Neural cell (in vitro differentiated cells): ENCODE data around the gene TEX28. TPM values are rescaled to one million over a fixed set of nuclear protein-coding genes. Genes with fewer than 3 reads are reported as not detected.

Experiments used
- H2AFZ ChIP-seq: fragments of 200-600, 300-800 bp; sonication (generic), shearing (Covaris generic); 2 replicates; pipeline ENCODE4 v1.6.0; 2014; ENCODE audit warnings: low read depth, mild to moderate bottlenecking, antibody characterized with exemption, low read length, moderate library complexity
- H3F3A ChIP-seq: fragments of 200-600 bp; shearing (Covaris generic); 2 replicates; pipeline ENCODE4 v1.6.1; 2016; ENCODE audit warnings: mild to moderate bottlenecking, moderate library complexity, mixed read lengths, antibody characterized with exemption, low read length; ENCODE audit not compliant: insufficient read depth, poor library complexity, severe bottlenecking
- H3K27ac ChIP-seq: fragments of 200-600, 300-800 bp; sonication (generic), shearing (Covaris generic); 2 replicates; pipeline ENCODE4 v1.5.1; 2014; ENCODE audit warnings: mild to moderate bottlenecking, low read length, moderate library complexity
- H3K27me3 ChIP-seq: fragments of 300-800, 200-600 bp; sonication (generic), shearing (Covaris generic); 2 replicates; pipeline ENCODE4 v1.6.0; 2014; ENCODE audit warnings: mild to moderate bottlenecking, low read depth, low read length, moderate library complexity; ENCODE audit not compliant: insufficient read depth
- H3K36me3 ChIP-seq: fragments of 300-800, 200-600 bp; sonication (generic), shearing (Covaris generic); 2 replicates; pipeline ENCODE4 v1.5.1; 2014; ENCODE audit warnings: mild to moderate bottlenecking, antibody characterized with exemption, low read length, moderate library complexity; ENCODE audit not compliant: insufficient read depth
- H3K4me2 ChIP-seq: fragments of 300-800, 200-600 bp; sonication (generic), shearing (Covaris generic); 2 replicates; pipeline ENCODE4 v1.6.0; 2014; ENCODE audit warnings: mild to moderate bottlenecking, low read length
- H3K4me3 ChIP-seq: fragments of 300-800, 200-600 bp; sonication (generic), shearing (Covaris generic); 2 replicates; pipeline ENCODE4 v1.5.1; 2014; ENCODE audit warnings: mild to moderate bottlenecking, low read length, moderate library complexity
- H3K79me2 ChIP-seq: fragments of 200-600 bp; shearing (Covaris generic); replicated peaks from 2 replicates; pipeline ENCODE4 v1.6.0; 2014; ENCODE audit warnings: mild to moderate bottlenecking, low read length, moderate library complexity; ENCODE audit not compliant: insufficient read depth
- H3K9ac ChIP-seq: fragments of 300-800, 200-600 bp; sonication (generic), shearing (Covaris generic); 2 replicates; pipeline ENCODE4 v1.6.1; 2016; ENCODE audit warnings: mild to moderate bottlenecking, low read length, mixed read lengths
- H3K9me2 ChIP-seq: fragments of 200-600 bp; shearing (Covaris generic); 2 replicates; pipeline ENCODE4 v1.6.1; 2016; ENCODE audit warnings: mild to moderate bottlenecking, low read length, mixed read lengths; ENCODE audit not compliant: insufficient read depth
- H3K9me3 ChIP-seq: fragments of 200-600, 300-800 bp; sonication (generic), shearing (Covaris generic); 2 replicates; pipeline ENCODE4 v1.6.1; 2016; ENCODE audit warnings: mild to moderate bottlenecking, mixed run types, low read length, moderate library complexity, mixed read lengths
- H4K20me1 ChIP-seq: fragments of 200-600 bp; shearing (Covaris generic); 2 replicates; pipeline ENCODE4 v1.6.1; 2016; ENCODE audit warnings: mild to moderate bottlenecking, mixed run types; ENCODE audit not compliant: insufficient read depth
- EP300 ChIP-seq: fragments of 450-650 bp; conservative IDR thresholded peaks from 2 replicates; pipeline ENCODE4 v1.6.1; 2014; ENCODE audit warnings: antibody characterized with exemption, mild to moderate bottlenecking, moderate library complexity; ENCODE audit not compliant: poor library complexity, severe bottlenecking
- EZH2 ChIP-seq: fragments of 200-600, 300-800 bp; shearing (Covaris generic), sonication (generic); IDR thresholded peaks from 2 replicates; pipeline ENCODE4 v1.6.1; 2014; ENCODE audit warnings: antibody characterized with exemption, low read length, borderline replicate concordance, mild to moderate bottlenecking; ENCODE audit not compliant: insufficient read depth, poor library complexity, severe bottlenecking
- MXI1 ChIP-seq: fragments of 450-650 bp; conservative IDR thresholded peaks from 2 replicates; pipeline ENCODE4 v1.6.1; 2014; ENCODE audit warnings: antibody characterized with exemption, mild to moderate bottlenecking; ENCODE audit not compliant: poor library complexity, severe bottlenecking
- POLR2AphosphoS5 ChIP-seq: IDR thresholded peaks from 2 replicates; pipeline ENCODE4 v1.6.1; 2012
- RAD21 ChIP-seq: fragments of 450-650 bp; conservative IDR thresholded peaks from 2 replicates; pipeline ENCODE4 v1.6.1; 2014; ENCODE audit warnings: antibody characterized with exemption, mild to moderate bottlenecking, moderate library complexity
- SMC3 ChIP-seq: fragments of 450-650 bp; conservative IDR thresholded peaks from 2 replicates; pipeline ENCODE4 v1.6.1; 2014; ENCODE audit warnings: antibody characterized with exemption, mild to moderate bottlenecking, moderate library complexity; ENCODE audit not compliant: poor library complexity
- TAF1 ChIP-seq: IDR thresholded peaks from 2 replicates; pipeline ENCODE4 v1.6.1; 2012; ENCODE audit warnings: low read depth
- polyA plus RNA-seq: library from polyadenylated mRNA; depleted of rRNA; stranded (reverse); fragments of >200 nt; gene quantifications from 2 replicates; pipeline ENCODE4 v1.2.3, GENCODE V29; 2014
- TF ChIP-seq, protein P1 (sequence below): fragments of 450-650 bp; IDR thresholded peaks from 2 replicates; pipeline ENCODE4 v1.5.1; 2014; ENCODE audit warnings: antibody characterized with exemption, mild to moderate bottlenecking, moderate library complexity; ENCODE audit not compliant: poor library complexity, severe bottlenecking
- TF ChIP-seq, protein P2 (sequence below): IDR thresholded peaks from 2 replicates; pipeline ENCODE4 v1.6.1; 2012; ENCODE audit warnings: borderline replicate concordance

Gene TEX28
- polyA plus RNA-seq, 1 donor from 2014 or later, result not detected

DNA sequence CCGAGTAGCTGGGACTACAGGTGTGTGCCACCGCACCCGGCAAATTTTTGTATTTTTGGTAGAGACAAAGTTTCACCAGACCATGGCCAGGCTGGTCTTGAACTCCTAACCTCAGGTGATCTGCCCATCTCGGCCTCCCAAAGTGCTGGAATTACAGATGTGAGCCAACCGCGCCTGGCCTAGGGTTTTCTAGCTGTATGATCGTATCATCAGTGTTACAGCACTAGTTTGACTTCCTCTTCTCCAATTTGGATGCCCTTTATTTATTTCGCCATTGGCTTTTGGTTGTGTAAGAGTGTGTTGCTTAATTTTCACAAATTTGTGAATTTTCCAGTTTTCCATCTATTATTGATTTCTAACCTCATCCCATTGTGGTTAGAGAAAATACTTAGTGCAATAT, 5.9 kb upstream of the TEX28 start:
- H3K4me2 ChIP-seq, result no peak overlapping the region
- H3K4me3 ChIP-seq, result no peak overlapping the region
- no peak overlapping the region for H3K27ac ChIP-seq
- no peaks in the 10 kb centered on the region for H3K79me2 ChIP-seq
- no peaks in the 10 kb centered on the region for H3K36me3 ChIP-seq
- H4K20me1 ChIP-seq, result no peaks in the 10 kb centered on the region
- H3K27me3 ChIP-seq, result no peaks in the 10 kb centered on the region
- no peaks in the 10 kb centered on the region for H3F3A ChIP-seq
- no peak overlapping the region for H3K9ac ChIP-seq
- H3K9me2 ChIP-seq, result no peaks in the 10 kb centered on the region
- no peak for TF ChIP-seq TAF1
- TF ChIP-seq EZH2, result no peak
- no peak for TF ChIP-seq EP300
- TF ChIP-seq MXI1, result no peak
- no peak for TF ChIP-seq POLR2AphosphoS5
- TF ChIP-seq SMC3, result no peak
- no peak for TF ChIP-seq RAD21
- TF ChIP-seq, protein P1, sequence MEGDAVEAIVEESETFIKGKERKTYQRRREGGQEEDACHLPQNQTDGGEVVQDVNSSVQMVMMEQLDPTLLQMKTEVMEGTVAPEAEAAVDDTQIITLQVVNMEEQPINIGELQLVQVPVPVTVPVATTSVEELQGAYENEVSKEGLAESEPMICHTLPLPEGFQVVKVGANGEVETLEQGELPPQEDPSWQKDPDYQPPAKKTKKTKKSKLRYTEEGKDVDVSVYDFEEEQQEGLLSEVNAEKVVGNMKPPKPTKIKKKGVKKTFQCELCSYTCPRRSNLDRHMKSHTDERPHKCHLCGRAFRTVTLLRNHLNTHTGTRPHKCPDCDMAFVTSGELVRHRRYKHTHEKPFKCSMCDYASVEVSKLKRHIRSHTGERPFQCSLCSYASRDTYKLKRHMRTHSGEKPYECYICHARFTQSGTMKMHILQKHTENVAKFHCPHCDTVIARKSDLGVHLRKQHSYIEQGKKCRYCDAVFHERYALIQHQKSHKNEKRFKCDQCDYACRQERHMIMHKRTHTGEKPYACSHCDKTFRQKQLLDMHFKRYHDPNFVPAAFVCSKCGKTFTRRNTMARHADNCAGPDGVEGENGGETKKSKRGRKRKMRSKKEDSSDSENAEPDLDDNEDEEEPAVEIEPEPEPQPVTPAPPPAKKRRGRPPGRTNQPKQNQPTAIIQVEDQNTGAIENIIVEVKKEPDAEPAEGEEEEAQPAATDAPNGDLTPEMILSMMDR, result no peak
- TF ChIP-seq, protein P2, sequence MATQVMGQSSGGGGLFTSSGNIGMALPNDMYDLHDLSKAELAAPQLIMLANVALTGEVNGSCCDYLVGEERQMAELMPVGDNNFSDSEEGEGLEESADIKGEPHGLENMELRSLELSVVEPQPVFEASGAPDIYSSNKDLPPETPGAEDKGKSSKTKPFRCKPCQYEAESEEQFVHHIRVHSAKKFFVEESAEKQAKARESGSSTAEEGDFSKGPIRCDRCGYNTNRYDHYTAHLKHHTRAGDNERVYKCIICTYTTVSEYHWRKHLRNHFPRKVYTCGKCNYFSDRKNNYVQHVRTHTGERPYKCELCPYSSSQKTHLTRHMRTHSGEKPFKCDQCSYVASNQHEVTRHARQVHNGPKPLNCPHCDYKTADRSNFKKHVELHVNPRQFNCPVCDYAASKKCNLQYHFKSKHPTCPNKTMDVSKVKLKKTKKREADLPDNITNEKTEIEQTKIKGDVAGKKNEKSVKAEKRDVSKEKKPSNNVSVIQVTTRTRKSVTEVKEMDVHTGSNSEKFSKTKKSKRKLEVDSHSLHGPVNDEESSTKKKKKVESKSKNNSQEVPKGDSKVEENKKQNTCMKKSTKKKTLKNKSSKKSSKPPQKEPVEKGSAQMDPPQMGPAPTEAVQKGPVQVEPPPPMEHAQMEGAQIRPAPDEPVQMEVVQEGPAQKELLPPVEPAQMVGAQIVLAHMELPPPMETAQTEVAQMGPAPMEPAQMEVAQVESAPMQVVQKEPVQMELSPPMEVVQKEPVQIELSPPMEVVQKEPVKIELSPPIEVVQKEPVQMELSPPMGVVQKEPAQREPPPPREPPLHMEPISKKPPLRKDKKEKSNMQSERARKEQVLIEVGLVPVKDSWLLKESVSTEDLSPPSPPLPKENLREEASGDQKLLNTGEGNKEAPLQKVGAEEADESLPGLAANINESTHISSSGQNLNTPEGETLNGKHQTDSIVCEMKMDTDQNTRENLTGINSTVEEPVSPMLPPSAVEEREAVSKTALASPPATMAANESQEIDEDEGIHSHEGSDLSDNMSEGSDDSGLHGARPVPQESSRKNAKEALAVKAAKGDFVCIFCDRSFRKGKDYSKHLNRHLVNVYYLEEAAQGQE, result no peak
- no peaks in the 10 kb centered on the region for H3K9me3 ChIP-seq
- no peak overlapping the region for H2AFZ ChIP-seq

DNA sequence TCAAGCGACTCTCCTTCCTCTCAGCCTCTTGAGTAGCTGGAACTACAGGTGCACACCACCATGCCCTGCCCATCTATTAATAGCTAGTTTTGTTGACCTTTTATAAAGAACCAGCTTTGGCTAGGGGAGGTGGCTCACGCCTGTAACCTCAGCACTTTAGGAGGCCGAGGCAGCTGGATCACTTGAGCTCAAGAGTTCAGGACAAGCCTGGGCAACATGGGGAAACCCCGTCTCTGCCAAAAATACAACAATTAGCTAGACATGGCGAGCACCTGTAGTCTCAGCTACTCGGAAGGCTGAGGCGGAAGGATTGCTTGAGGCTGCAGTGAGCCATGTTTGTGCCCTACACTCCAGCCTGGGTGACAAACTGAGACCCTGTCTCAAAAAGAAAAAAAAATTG, 3.4 kb upstream of the TEX28 start:
- Histone ChIP-seq H3F3A (no peaks in the 10 kb centered on the region), H4K20me1 (no peaks in the 10 kb centered on the region), H3K9ac (no peak overlapping the region), H3K9me2 (no peaks in the 10 kb centered on the region), H3K27me3 (no peaks in the 10 kb centered on the region), H3K36me3 (no peaks in the 10 kb centered on the region), H2AFZ (no peak overlapping the region), H3K27ac (no peak overlapping the region), H3K4me2 (no peak overlapping the region), H3K9me3 (no peaks in the 10 kb centered on the region), H3K79me2 (no peaks in the 10 kb centered on the region), H3K4me3 (no peak overlapping the region)
- TF ChIP-seq EZH2, result no peak

DNA sequence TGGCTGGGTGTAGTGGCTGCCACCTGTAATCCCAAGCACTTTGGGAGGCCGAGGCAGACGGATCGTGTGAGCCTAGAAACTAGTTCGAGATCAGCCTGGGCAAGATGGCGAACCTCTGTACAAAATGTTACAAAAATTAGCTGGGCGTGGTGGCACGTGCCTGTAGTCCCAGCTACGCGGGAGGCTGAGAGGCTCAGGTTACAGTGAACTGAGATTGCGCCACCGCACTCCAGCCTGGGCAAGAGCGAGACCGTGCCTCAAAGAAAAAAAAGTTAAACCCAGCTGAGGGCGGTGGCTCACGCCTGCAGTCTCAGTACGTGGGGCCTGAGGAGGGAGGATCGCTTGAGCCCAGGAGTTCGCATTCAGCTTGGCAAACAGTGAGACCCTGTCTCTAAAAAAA, 1.8 kb upstream of the TEX28 start:
- Histone ChIP-seq H2AFZ (no peak overlapping the region), H3F3A (no peaks in the 10 kb centered on the region), H3K9me2 (no peaks in the 10 kb centered on the region), H3K4me2 (no peak overlapping the region), H4K20me1 (no peaks in the 10 kb centered on the region), H3K79me2 (no peaks in the 10 kb centered on the region), H3K27me3 (no peaks in the 10 kb centered on the region), H3K27ac (no peak overlapping the region), H3K4me3 (no peak overlapping the region), H3K9me3 (no peaks in the 10 kb centered on the region), H3K36me3 (no peaks in the 10 kb centered on the region), H3K9ac (no peak overlapping the region)
- TF ChIP-seq EP300 (no peak), SMC3 (no peak), EZH2 (no peak), MXI1 (no peak), RAD21 (no peak), TAF1 (no peak), POLR2AphosphoS5 (no peak)
- TF ChIP-seq, protein P1, result no peak
- TF ChIP-seq, protein P2, result no peak
